ENCODE results near the gene ZC3H12C.

ZC3H12C gene

DNA sequence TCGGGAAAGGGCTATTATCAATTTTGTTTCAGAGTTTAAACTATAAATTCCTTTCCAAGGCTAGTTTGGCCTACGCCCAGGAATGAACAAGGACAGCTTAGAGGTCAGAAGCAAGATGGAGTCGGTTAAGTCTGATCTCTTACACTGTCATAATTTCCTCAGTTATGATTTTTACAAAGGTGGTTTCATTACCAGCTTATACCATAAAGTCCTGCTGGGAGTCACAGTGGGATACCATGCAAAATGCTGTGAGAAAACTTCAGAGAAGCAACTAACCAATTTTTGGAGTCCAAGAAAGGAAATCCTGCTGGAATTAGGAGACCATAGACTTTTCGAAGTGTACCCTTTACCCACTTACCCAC lies 17.4 kb upstream of the ZC3H12C start:
- intact Hi-C loops (cut with DNase I): no loop called here
- DNase-seq: no peak

GRCh38 chr11:110076371-110076965 lies 16.7 kb upstream of the ZC3H12C start:
- no peak for DNase-seq
- intact Hi-C loops (cut with DNase I): no loop called here

GRCh38 chr11:110077346-110077745 lies 15.8 kb upstream of the ZC3H12C start:
- intact Hi-C loops (cut with DNase I): no loop called here
- no peak for DNase-seq

GRCh38 chr11:110077831-110078325 lies 15.3 kb upstream of the ZC3H12C start:
- peak in 2 of 10 donors; percentile 16 to 18 for DNase-seq
- intact Hi-C loops (cut with DNase I): no loop called here

DNA sequence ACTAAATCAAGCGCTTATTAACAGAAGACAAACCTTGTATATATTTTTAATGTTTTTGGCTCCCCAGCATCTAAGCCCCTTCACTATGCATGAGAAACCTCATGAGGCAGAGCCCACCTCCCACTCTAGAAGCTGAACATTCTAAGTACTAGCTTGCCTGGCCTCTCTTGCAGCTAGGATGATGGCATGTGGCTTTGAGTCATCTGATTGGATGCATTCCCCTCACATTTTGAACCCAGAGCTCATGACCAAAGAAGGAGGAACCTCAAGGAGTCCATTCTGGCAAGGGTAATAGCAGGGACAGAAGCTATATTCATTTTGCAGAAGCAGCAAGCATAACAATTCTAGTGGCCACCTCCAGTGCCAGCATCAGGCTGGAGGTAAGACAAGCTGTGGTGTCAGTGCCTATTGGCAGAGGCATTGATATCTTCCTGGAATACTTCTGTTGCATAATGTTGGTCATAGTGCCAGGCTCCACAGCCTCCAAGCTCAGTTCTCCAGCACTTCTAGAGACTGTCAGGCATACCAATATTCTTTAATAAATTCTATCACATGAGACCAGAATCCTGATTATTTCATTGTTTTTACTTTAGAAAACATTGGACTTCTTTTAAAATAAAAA lies 14.2 kb upstream of the ZC3H12C start:
- intact Hi-C loops (cut with DNase I): no loop called here

GRCh38 chr11:110079726-110080125 lies 13.5 kb upstream of the ZC3H12C start:
- DNase-seq: no peak
- intact Hi-C loops (cut with DNase I): no loop called here

More for the DNA sequence above, 14.2 kb upstream of the ZC3H12C start:
- no peak for DNase-seq

DNA sequence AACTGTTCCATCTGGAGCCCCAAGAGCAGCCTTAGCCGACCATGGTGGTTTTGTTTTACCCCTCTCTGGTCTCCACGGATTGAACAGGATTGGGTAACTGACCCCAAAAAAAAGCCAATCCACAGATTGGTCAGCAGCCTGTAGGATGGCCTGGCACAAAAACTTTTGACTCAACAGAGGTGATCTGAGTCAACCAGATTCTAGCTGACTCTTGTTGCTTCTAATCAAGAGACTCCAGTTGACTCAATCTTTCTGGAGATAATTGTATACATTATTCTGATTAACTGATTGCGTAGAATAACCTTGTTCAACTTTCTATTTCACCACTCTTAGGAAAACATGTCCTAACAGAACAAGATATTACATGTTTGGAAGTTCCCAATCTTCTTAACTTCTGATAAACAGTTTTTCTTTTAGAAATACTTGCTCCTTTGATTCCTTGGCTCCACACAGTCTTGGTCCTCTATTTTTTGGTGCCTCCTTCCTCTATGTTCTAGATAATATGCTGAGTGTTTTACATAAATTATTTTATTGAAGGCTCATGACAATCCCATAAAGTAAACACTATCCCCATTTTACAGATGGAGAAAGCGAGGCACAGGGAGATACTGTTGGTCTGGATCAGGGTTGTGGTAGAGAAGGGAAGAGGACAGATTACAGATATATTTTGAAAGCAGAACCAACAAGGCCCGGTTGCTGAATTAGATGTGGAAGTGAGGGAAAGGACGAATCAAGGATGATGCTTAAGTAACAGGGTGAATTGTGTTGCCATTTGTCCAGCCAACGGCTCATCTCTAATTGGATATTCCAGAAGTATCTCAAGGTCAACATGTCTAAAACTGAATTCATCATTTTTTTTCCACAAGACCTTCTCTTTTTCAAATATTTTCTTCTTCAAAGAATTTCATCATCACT lies 11.5 kb upstream of the ZC3H12C start:
- intact Hi-C loops (cut with DNase I): no loop called here
- no peak for DNase-seq

GRCh38 chr11:110082899-110083298 lies 10.3 kb upstream of the ZC3H12C start:
- intact Hi-C loops (cut with DNase I): no loop called here
- DNase-seq: no peak

DNA sequence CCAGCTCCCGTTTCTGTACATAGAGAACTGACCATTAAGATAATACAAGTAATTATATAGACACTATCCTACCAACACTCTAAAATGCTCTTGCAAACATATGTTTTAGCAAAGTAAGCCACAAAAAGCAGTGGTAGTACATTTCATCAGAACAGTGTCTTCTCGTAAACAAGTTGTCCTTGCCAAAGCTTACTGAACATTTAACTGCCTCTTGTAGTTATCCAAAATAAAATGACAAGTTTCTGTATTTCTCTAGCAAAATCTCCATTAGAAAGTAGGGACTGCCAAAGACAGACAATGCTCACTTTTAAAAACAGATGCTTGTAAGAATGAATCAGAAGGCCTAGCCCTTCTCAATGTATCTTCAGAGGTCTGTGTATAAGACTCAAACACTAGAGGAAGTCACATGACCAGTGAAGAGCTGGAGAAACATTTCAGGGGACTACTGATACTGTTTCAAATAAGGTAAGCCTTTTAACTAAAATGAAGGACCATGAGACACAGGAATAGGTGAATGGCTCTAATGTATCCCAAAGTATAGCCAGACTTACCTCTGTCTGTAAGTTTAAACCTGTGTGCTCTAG lies 7.8 kb upstream of the ZC3H12C start:
- intact Hi-C loops (cut with DNase I): no loop called here
- DNase-seq: no peak

DNA sequence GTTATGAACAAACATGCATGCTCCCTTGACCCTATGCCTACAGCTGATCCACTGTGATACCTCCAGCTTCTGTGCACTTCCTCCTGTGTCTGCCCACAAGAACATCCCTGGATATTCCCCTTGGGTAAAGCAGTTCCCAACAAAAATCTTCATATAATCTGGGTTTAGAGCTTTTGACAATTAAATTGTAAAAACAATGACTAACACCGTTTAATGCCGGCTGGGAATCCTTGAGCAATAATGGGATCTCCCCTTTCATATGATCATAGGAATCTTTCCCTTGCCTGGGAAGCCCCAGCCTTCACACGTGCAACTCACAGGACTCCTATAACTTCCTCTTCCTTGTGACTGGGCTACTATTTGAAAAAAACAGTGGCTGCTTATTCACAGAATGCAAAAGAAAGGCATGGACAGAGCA lies 6.3 kb upstream of the ZC3H12C start:
- intact Hi-C loops (cut with DNase I): no loop called here
- DNase-seq: no peak

- no peak for DNase-seq
- intact Hi-C loops (cut with DNase I): no loop called here
These were observed 5.2 kb upstream of the ZC3H12C start for GRCh38 chr11:110087812-110088534.

DNA sequence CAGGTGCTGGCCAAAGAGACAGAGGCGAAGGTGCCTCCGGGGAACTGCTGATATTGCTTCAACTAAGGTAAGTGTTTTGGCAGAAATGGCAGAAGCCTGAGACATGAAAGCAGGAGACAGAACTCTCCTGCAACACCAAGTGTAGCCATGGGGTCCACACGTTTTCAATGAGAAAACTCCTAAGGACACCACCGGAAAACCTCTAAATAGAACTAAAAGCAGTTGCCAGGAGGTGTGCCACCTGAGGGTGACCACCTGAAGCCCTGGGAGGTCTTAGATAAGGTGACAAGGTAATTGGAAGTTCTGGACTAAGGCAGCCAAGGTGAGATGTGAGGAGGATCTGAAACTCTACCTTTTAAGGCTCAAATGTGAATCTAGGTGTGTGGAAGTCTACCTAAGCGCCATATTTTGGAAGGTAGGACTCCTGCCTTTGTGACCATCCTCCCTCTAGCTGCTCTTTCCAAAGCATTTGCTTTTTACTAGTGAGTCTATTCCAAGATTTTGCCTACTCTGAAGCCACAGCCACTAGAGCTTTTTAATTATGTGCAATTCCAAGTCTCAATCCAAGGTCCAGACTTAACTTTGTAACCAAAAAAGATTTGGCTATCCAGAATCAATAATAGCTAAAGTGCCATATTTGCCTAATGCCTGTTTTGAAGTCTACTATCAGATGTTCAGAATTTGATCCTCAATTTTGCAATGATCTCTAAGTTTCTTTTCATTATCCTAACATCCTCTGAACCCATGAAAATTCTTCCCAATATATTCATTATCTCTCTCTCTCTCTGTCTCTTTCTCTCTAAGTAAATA lies 4.5 kb upstream of the ZC3H12C start:
- DNase-seq: no peak
- intact Hi-C loops (cut with DNase I): no loop called here

- intact Hi-C loops (cut with DNase I): loop anchor here (5.0 to 10.0 kb wide), 3 partner anchors 85 to 343 kb away; no protein-coding TSS in a partner anchor
- DNase-seq: no peak
These were observed 3.4 kb upstream of the ZC3H12C start for GRCh38 chr11:110089617-110090282.

DNA sequence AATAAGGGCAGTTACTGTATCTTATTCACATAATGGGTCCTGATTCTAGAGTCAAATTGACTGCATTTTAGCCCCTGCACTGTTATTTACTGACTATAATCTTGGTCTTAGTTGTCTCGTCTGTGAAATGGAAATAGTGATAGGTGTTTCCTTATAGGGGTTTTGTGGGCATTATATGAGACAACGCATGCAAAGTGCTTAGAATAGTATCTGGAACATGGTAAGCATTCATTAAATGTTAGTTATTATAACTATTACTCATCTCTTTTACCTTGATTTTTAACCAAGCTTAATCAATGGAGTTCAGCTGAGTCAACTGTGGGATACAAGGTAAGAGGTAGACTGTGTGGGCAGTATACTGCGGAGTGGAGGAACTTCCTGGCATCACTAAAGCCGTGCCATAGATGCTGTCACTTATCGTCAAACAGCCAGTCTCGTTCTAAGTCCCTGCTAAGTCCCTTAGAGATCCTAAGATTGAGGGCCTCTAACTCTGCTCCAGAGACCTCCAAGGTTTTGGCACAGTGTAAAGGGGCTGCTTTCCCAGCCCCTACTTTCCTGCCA lies 2.6 kb upstream of the ZC3H12C start:
- no peak for DNase-seq
- intact Hi-C loops (cut with DNase I): loop anchor here (5.0 to 10.0 kb wide), 3 partner anchors 84 to 342 kb away; no protein-coding TSS in a partner anchor

GRCh38 chr11:110092111-110092514 lies 1.1 kb upstream of the ZC3H12C start:
- peak in 3 of 10 donors; percentile 11 to 85 (median 11) for DNase-seq

GRCh38 chr11:110093407-110094297 lies 460 bp downstream of the ZC3H12C start:
- intact Hi-C loops (cut with DNase I): loop anchor here (2.0 to 10.0 kb wide), 4 partner anchors 81 to 339 kb away; no protein-coding TSS in a partner anchor
- DNase-seq: peak; percentile 54 to 95 (median 68)

More at GRCh38 chr11:110092111-110092514, 1.1 kb upstream of the ZC3H12C start:
- intact Hi-C loops (cut with DNase I): loop anchor here (2.0 to 10.0 kb wide), 4 partner anchors 83 to 340 kb away; no protein-coding TSS in a partner anchor
